GM12874 (cell line): ENCODE results near the gene RCAN2.

Source experiments
- TF ChIP-seq, protein P1 (sequence below): IDR thresholded peaks from 2 replicates; pipeline ENCODE4 v1.5.1; 2011; ENCODE audit warnings: low read depth, mild to moderate bottlenecking, control low read depth, low read length, moderate library complexity; ENCODE audit not compliant: insufficient read depth

Gene RCAN2

DNA sequence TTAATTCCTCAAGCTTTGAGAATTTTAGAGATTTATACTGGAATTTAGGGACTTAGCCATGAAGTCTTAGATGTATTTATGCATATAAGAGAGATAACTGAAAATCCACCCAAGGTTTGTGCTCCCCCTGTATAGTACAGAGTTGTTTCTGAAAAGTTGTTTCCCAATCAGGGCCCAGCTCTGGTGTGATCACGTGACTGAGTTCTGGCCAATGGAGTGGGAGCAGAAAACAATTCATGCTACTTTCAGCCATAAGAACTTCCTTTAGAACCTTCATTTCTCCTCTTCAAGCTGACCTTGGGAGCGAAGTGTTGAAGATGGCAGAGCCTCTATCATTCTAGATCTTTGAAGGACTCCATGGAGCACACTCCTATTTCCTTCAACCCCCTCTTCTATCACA lies 151.0 kb downstream of the RCAN2 start:
- TF ChIP-seq, protein P1, sequence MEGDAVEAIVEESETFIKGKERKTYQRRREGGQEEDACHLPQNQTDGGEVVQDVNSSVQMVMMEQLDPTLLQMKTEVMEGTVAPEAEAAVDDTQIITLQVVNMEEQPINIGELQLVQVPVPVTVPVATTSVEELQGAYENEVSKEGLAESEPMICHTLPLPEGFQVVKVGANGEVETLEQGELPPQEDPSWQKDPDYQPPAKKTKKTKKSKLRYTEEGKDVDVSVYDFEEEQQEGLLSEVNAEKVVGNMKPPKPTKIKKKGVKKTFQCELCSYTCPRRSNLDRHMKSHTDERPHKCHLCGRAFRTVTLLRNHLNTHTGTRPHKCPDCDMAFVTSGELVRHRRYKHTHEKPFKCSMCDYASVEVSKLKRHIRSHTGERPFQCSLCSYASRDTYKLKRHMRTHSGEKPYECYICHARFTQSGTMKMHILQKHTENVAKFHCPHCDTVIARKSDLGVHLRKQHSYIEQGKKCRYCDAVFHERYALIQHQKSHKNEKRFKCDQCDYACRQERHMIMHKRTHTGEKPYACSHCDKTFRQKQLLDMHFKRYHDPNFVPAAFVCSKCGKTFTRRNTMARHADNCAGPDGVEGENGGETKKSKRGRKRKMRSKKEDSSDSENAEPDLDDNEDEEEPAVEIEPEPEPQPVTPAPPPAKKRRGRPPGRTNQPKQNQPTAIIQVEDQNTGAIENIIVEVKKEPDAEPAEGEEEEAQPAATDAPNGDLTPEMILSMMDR: no peak

DNA sequence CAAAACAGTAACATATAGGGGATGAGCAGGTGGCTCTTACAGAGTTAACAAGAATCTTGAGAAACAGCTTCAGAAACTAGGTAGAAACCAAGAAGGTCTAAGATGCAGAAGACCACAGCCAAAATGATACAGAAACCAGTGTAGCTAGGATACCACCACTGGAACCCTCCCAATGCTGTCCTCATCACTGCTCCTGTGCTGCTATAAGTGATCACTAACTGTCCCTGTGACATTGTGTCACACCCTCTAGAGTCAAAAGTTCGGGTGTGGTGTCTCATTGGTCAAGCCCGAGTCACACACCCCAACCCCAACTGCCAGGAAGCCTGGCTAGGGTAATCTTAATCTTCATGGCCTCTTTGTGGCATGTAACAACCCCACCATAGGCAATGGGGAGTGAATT lies 153.1 kb downstream of the RCAN2 start:
- TF ChIP-seq, protein P1: no peak

- TF ChIP-seq, protein P1: no peak
These were observed 156.8 kb downstream of the RCAN2 start for GRCh38 chr6:46334442-46334841.

GRCh38 chr6:46333481-46333880 lies 157.8 kb downstream of the RCAN2 start:
- TF ChIP-seq, protein P1: no peak

GRCh38 chr6:46331461-46331860 lies 159.8 kb downstream of the RCAN2 start:
- TF ChIP-seq, protein P1: no peak

DNA sequence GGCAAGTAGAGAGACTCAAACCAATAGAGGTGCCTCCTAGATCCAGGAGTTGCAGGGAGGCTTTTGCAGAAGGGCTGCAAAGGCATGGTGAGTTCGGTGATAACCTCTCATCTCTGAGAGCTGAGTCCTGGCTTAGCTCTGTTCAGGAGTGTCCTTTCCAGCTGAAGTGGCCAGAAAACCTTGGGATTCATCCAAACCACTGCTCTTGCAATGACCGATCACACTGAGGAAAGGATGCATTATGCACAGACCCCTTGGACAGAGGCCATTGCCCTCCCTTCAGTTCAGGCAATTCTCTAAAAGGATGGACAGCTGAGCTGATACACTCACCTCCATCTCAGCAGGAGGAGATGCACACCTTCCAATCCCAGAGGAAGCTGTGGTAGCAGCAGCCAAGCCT lies 161.7 kb downstream of the RCAN2 start:
- TF ChIP-seq, protein P1: no peak

GRCh38 chr6:46327779-46328178 lies 163.5 kb downstream of the RCAN2 start:
- TF ChIP-seq, protein P1: no peak
